Measurements from ENCODE around the gene IFT80. TPM values are rescaled to one million over a fixed set of nuclear protein-coding genes. Genes with fewer than 3 reads are reported as not detected.

IFT80 gene
- total and polyA plus RNA-seq, 10 of the 15 experiments (the other 5 are each of a cell fraction or from before 2014, with no cell fraction given), result 6.5 to 21.5 (median 14.1) TPM

- TF ChIP-seq REST (IDR thresholded peaks at IDR 0.05; ENCODE audit: low read depth, low read length) (no peak), CBX3 (IDR thresholded peaks at IDR 0.05; ENCODE audit: borderline replicate concordance, low read depth) (no peak)
These were observed 24.1 kb downstream of the IFT80 start (continued) for GRCh38 chr3:160374925-160375324.

- POLR2A ChIA-PET, result no interaction called here
- intact Hi-C loops (cut with micrococcal nuclease; ENCODE audit: unreplicated experiment), result no loop called here
- TF ChIP-seq JUNB (IDR thresholded peaks at IDR 0.05) (no peak), CHD4 (IDR thresholded peaks at IDR 0.05) (no peak), SRF (IDR thresholded peaks at IDR 0.05; ENCODE audit: low read depth in 2 of 2, low read length in 2 of 2) (no peak), YY1 (IDR thresholded peaks at IDR 0.05; ENCODE audit: low read depth, low read length) (no peak), YBX1 (IDR thresholded peaks at IDR 0.05) (no peak), CREM (IDR thresholded peaks at IDR 0.05; ENCODE audit: low read depth) (no peak), SP1 (IDR thresholded peaks at IDR 0.05; ENCODE audit: low read depth, low read length) (no peak), STAT1 (conservative IDR thresholded peaks at IDR 0.05) (no peak), REST (IDR thresholded peaks at IDR 0.05; ENCODE audit: low read depth, low read length) (no peak), RELA (IDR thresholded peaks at IDR 0.05; ENCODE audit: borderline replicate concordance, partially characterized antibody) (no peak), MEF2B (IDR thresholded peaks at IDR 0.05; ENCODE audit: partially characterized antibody, poor library complexity, severe bottlenecking) (no peak), BACH1 (IDR thresholded peaks at IDR 0.05; ENCODE audit: borderline replicate concordance) (no peak), EED (IDR thresholded peaks at IDR 0.05; ENCODE audit: low read depth) (no peak), CEBPB (IDR thresholded peaks at IDR 0.05; ENCODE audit: borderline replicate concordance in 1 of 2, low read depth in 2 of 2, low read length in 2 of 2) (no peak), NFIC (IDR thresholded peaks at IDR 0.05; ENCODE audit: low read depth, low read length) (no peak)
These were observed 24.6 kb downstream of the IFT80 start for GRCh38 chr3:160374472-160374871.

More at GRCh38 chr3:160374472-160374871, 24.6 kb downstream of the IFT80 start:
- H3K4me1 ChIP-seq (ENCODE audit: control insufficient read depth, insufficient read depth, low read length), result no peaks in the 10 kb centered on the region
- H4K20me1 ChIP-seq (ENCODE audit: control insufficient read depth, insufficient read depth), result no peaks in the 10 kb centered on the region
- H3K27ac ChIP-seq (ENCODE audit: control insufficient read depth, insufficient read depth), result no peak overlapping the region
- no TSS peak for BruUV-seq (replicated peaks)
- no peak overlapping the region for H3K4me2 ChIP-seq (ENCODE audit: control insufficient read depth, insufficient read depth)
- WGBS (ENCODE audit: insufficient coverage, insufficient replicate concordance, low lambda C conversion rate, missing lambda C conversion rate), result 92% methylated on average over 2 of the region's 2 CpGs
- ATAC-seq (no peak), FAIRE-seq (no peak), DNase-seq (ENCODE audit: low read depth, low spot score) (no peak)
- ChIA-PET SMC1A (ENCODE audit: uncharacterized antibody, unreplicated experiment) (interaction anchor here (1.7 kb wide), 1 partner anchor 35 kb away, joined by 6 read pairs; no protein-coding TSS in a partner anchor), RAD21 (ENCODE audit: unreplicated experiment) (interaction anchor here (1.0 kb wide), 1 partner anchor 19 kb away, joined by 3 read pairs; no protein-coding TSS in a partner anchor), CTCF (no interaction called here)
- no peaks in the 10 kb centered on the region for H3K79me2 ChIP-seq (ENCODE audit: control insufficient read depth, insufficient read depth, low read length)
- no peaks in the 10 kb centered on the region for H3K27me3 ChIP-seq (replicated peaks in 1 of 2; ENCODE audit: control insufficient read depth in 2 of 2, insufficient read depth in 2 of 2, low read length in 1 of 2)
- no peaks in the 10 kb centered on the region for H3K9me3 ChIP-seq (replicated peaks; ENCODE audit: control insufficient read depth, insufficient read depth, low read length)
- in situ Hi-C loops (cut with MboI), result no loop called here
- H2AFZ ChIP-seq (ENCODE audit: control insufficient read depth, low read depth, low read length), result no peak overlapping the region
- H3K9ac ChIP-seq (ENCODE audit: control insufficient read depth, insufficient read depth, low read length), result no peak overlapping the region
- peaks cover 0 to 4% of the 10 kb centered on the region in 2 experiments; a peak in 1 of 4 replicates for H3K36me3 ChIP-seq (ENCODE audit: control insufficient read depth in 2 of 2, insufficient read depth in 2 of 2, low read length in 1 of 2)
- H3K4me3 ChIP-seq, result no peak overlapping the region

All from GM12878 (cell line).